GM18870 (cell line): ENCODE measurements around the gene MRPS25.

ENCODE experiments used
- ATAC-seq: cut with Tn5 transposase; IDR thresholded peaks from one replicate; pipeline ENCODE4 v1.9.1; 2021; ENCODE audit warnings: moderate library complexity; ENCODE audit not compliant: unreplicated experiment

The MRPS25 gene

GRCh38 chr3:15083252-15083651 is 18.1 kb upstream of the MRPS25 start:
- ATAC-seq: no peak

- no peak for ATAC-seq
Measured at GRCh38 chr3:15081960-15082664, 17.0 kb upstream of the MRPS25 start.

- no peak for ATAC-seq
Measured at GRCh38 chr3:15079091-15079490, 14.0 kb upstream of the MRPS25 start.

GRCh38 chr3:15074500-15074899 is 9.4 kb upstream of the MRPS25 start:
- no peak for ATAC-seq

GRCh38 chr3:15071699-15072098 is 6.6 kb upstream of the MRPS25 start:
- no peak for ATAC-seq

- no peak for ATAC-seq
Measured at GRCh38 chr3:15069441-15069840, 4.3 kb upstream of the MRPS25 start.

- no peak for ATAC-seq
Measured at GRCh38 chr3:15066467-15066866, 1.4 kb upstream of the MRPS25 start.

- ATAC-seq: peak; percentile 22
Measured at GRCh38 chr3:15065550-15066007, 464 bp upstream of the MRPS25 start.

- peak; percentile 21 for ATAC-seq
Measured at GRCh38 chr3:15064299-15064834, 748 bp downstream of the MRPS25 start.

GRCh38 chr3:15063656-15064286 is 1.3 kb downstream of the MRPS25 start:
- ATAC-seq: no peak

- no peak for ATAC-seq
Measured at GRCh38 chr3:15063238-15063637, 1.9 kb downstream of the MRPS25 start.

GRCh38 chr3:15060029-15060428 is 5.1 kb downstream of the MRPS25 start:
- no peak for ATAC-seq

- ATAC-seq: no peak
Measured at GRCh38 chr3:15056676-15057404, 8.3 kb downstream of the MRPS25 start.

GRCh38 chr3:15055019-15055557 is 10.0 kb downstream of the MRPS25 start:
- ATAC-seq: peak; percentile 48

- no peak for ATAC-seq
Measured at GRCh38 chr3:15053541-15053940, 11.6 kb downstream of the MRPS25 start.

- no peak for ATAC-seq
Measured at GRCh38 chr3:15052335-15053242, 12.5 kb downstream of the MRPS25 start.

GRCh38 chr3:15051531-15051930 is 13.6 kb downstream of the MRPS25 start:
- ATAC-seq: peak; percentile 37

GRCh38 chr3:15050405-15051092 is 14.6 kb downstream of the MRPS25 start:
- ATAC-seq: peak; percentile 67

- ATAC-seq: no peak
Measured at GRCh38 chr3:15049584-15049983, 15.5 kb downstream of the MRPS25 start.

GRCh38 chr3:15045667-15046066 is 19.4 kb downstream of the MRPS25 start:
- ATAC-seq: no peak
